ENCODE measurements around the gene ATP1A1.

Gene ATP1A1

DNA sequence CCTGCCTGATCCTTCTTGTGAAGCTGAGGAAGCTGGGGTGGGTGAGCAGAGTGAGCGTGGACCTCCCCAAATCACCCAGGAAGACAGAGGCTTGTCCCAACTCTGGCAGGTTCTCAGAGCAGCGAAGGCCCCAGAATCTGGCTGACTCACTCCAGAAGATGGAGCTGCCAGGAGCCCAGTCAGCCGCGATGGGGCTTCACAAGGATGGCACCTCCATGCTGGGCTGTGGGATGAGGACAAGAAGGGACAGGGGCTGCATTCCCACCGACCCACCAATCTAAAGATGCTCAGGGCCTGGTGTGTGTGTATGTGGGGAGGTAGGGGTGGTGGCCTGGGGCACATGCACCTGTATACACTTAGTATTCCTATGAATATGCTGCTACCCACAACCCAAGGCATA lies 52.9 kb downstream of the ATP1A1 start:
- no peak overlapping the region for H3K14ac ChIP-seq (ENCODE audit: low read length)
- no peak overlapping the region for H4K8ac ChIP-seq (ENCODE audit: low read depth, low read length)
- H3K4ac ChIP-seq (ENCODE audit: low read length) = no peak overlapping the region
- no peak overlapping the region for H3K27ac ChIP-seq (replicated peaks; ENCODE audit: low read length)
- no peaks in the 10 kb centered on the region for H3K9me3 ChIP-seq (replicated peaks in 1 of 2; ENCODE audit: control insufficient read depth in 2 of 2, insufficient read depth in 1 of 2, low read depth in 1 of 2, low read length in 2 of 2)
- H2AFZ ChIP-seq (ENCODE audit: low read length) = no peak overlapping the region
- H2BK5ac ChIP-seq (ENCODE audit: low read length) = no peak overlapping the region
- no peak overlapping the region for H3K9ac ChIP-seq (ENCODE audit: low read depth, low read length, poor library complexity)
- H4K91ac ChIP-seq (ENCODE audit: low read depth, low read length, poor library complexity) = no peak overlapping the region
- DNase-seq (ENCODE audit: low spot score) = no peak
- H2BK12ac ChIP-seq (ENCODE audit: low read length) = no peak overlapping the region
- H3K23ac ChIP-seq (ENCODE audit: low read depth, low read length, poor library complexity) = no peak overlapping the region
- H3K79me1 ChIP-seq (ENCODE audit: low read depth, low read length) = no peaks in the 10 kb centered on the region
- H3K18ac ChIP-seq (ENCODE audit: low read length) = no peak overlapping the region
- H2BK120ac ChIP-seq (ENCODE audit: low read depth, low read length) = no peak overlapping the region
- H3K27me3 ChIP-seq (ENCODE audit: control insufficient read depth in 3 of 3, insufficient read depth in 3 of 3, low read depth in 1 of 3, low read length in 3 of 3) = peaks cover 0 to 43% (median 0%) of the 10 kb centered on the region in 3 experiments
- no peak overlapping the region for H2BK15ac ChIP-seq (ENCODE audit: low read length)
- H3K4me1 ChIP-seq (ENCODE audit: control insufficient read depth in 2 of 2, insufficient read depth in 1 of 2, low read depth in 1 of 2, low read length in 2 of 2) = no peaks in the 10 kb centered on the region
- no peaks in the 10 kb centered on the region for H3K36me3 ChIP-seq (replicated peaks in 1 of 2; ENCODE audit: control insufficient read depth in 2 of 2, insufficient read depth in 2 of 2, low read length in 2 of 2)
- H2AK5ac ChIP-seq (ENCODE audit: low read depth, low read length) = no peak overlapping the region
- no CpG with 5 or more reads among the region's 5 CpGs for WGBS, 2 donors (ENCODE audit: extremely low coverage in 2 of 2, insufficient read length in 2 of 2, insufficient replicate concordance in 1 of 2)
- H3K4me3 ChIP-seq (ENCODE audit: low read length in 2 of 2) = no peak overlapping the region
- H3K4me2 ChIP-seq (ENCODE audit: insufficient read depth, low read length, poor library complexity, severe bottlenecking) = no peak overlapping the region

- Histone ChIP-seq H3K9ac (ENCODE audit: low read depth, low read length, poor library complexity) (no peak overlapping the region), H3K79me1 (ENCODE audit: low read depth, low read length) (no peaks in the 10 kb centered on the region), H3K23ac (ENCODE audit: low read depth, low read length, poor library complexity) (no peak overlapping the region), H3K18ac (ENCODE audit: low read length) (no peak overlapping the region), H2BK120ac (ENCODE audit: low read depth, low read length) (no peak overlapping the region), H2BK15ac (ENCODE audit: low read length) (no peak overlapping the region), H3K9me3 (replicated peaks in 1 of 2; ENCODE audit: control insufficient read depth in 2 of 2, insufficient read depth in 1 of 2, low read depth in 1 of 2, low read length in 2 of 2) (no peaks in the 10 kb centered on the region), H2AK5ac (ENCODE audit: low read depth, low read length) (no peak overlapping the region), H2AFZ (ENCODE audit: low read length) (no peak overlapping the region), H3K4ac (ENCODE audit: low read length) (no peak overlapping the region), H3K4me3 (ENCODE audit: low read length in 2 of 2) (no peak overlapping the region), H3K4me1 (ENCODE audit: control insufficient read depth in 2 of 2, insufficient read depth in 1 of 2, low read depth in 1 of 2, low read length in 2 of 2) (no peaks in the 10 kb centered on the region), H3K4me2 (ENCODE audit: insufficient read depth, low read length, poor library complexity, severe bottlenecking) (no peak overlapping the region), H3K14ac (ENCODE audit: low read length) (no peak overlapping the region), H4K8ac (ENCODE audit: low read depth, low read length) (no peak overlapping the region), H4K91ac (ENCODE audit: low read depth, low read length, poor library complexity) (no peak overlapping the region), H2BK5ac (ENCODE audit: low read length) (no peak overlapping the region), H3K27me3 (ENCODE audit: control insufficient read depth in 3 of 3, insufficient read depth in 3 of 3, low read depth in 1 of 3, low read length in 3 of 3) (peaks cover 0 to 39% (median 0%) of the 10 kb centered on the region in 3 experiments), H3K36me3 (replicated peaks in 1 of 2; ENCODE audit: control insufficient read depth in 2 of 2, insufficient read depth in 2 of 2, low read length in 2 of 2) (no peaks in the 10 kb centered on the region), H2BK12ac (ENCODE audit: low read length) (no peak overlapping the region), H3K27ac (replicated peaks; ENCODE audit: low read length) (no peak overlapping the region)
- WGBS, 2 donors (ENCODE audit: extremely low coverage in 2 of 2, insufficient read length in 2 of 2, insufficient replicate concordance in 1 of 2) = no CpG with 5 or more reads among the region's 9 CpGs
- no peak for DNase-seq (ENCODE audit: low spot score)
Observed at GRCh38 chr1:116426401-116426800, 53.4 kb downstream of the ATP1A1 start.

- H3K9ac ChIP-seq (ENCODE audit: low read depth, low read length, poor library complexity) = no peak overlapping the region
- no peak overlapping the region for H2AK5ac ChIP-seq (ENCODE audit: low read depth, low read length)
- no peak overlapping the region for H3K4ac ChIP-seq (ENCODE audit: low read length)
- no peak overlapping the region for H4K91ac ChIP-seq (ENCODE audit: low read depth, low read length, poor library complexity)
- H4K8ac ChIP-seq (ENCODE audit: low read depth, low read length) = no peak overlapping the region
- no peak for DNase-seq (ENCODE audit: low spot score)
- H2AFZ ChIP-seq (ENCODE audit: low read length) = no peak overlapping the region
- no peak overlapping the region for H2BK12ac ChIP-seq (ENCODE audit: low read length)
- no peak overlapping the region for H3K4me3 ChIP-seq (ENCODE audit: low read length in 2 of 2)
- H3K36me3 ChIP-seq (replicated peaks in 1 of 2; ENCODE audit: control insufficient read depth in 2 of 2, insufficient read depth in 2 of 2, low read length in 2 of 2) = no peaks in the 10 kb centered on the region
- no peak overlapping the region for H3K14ac ChIP-seq (ENCODE audit: low read length)
- no peak overlapping the region for H3K27ac ChIP-seq (replicated peaks; ENCODE audit: low read length)
- peaks cover 0 to 31% (median 0%) of the 10 kb centered on the region in 3 experiments for H3K27me3 ChIP-seq (ENCODE audit: control insufficient read depth in 3 of 3, insufficient read depth in 3 of 3, low read depth in 1 of 3, low read length in 3 of 3)
- peaks cover 0 to 5% of the 10 kb centered on the region in 2 donors for H3K4me1 ChIP-seq (ENCODE audit: control insufficient read depth in 2 of 2, insufficient read depth in 1 of 2, low read depth in 1 of 2, low read length in 2 of 2)
- H2BK120ac ChIP-seq (ENCODE audit: low read depth, low read length) = no peak overlapping the region
- no peaks in the 10 kb centered on the region for H3K9me3 ChIP-seq (replicated peaks in 1 of 2; ENCODE audit: control insufficient read depth in 2 of 2, insufficient read depth in 1 of 2, low read depth in 1 of 2, low read length in 2 of 2)
- no CpG with 5 or more reads among the region's 6 CpGs for WGBS, 2 donors (ENCODE audit: extremely low coverage in 2 of 2, insufficient read length in 2 of 2, insufficient replicate concordance in 1 of 2)
- no peak overlapping the region for H3K18ac ChIP-seq (ENCODE audit: low read length)
- H2BK5ac ChIP-seq (ENCODE audit: low read length) = no peak overlapping the region
- H2BK15ac ChIP-seq (ENCODE audit: low read length) = no peak overlapping the region
- peak overlapping the region; percentile 27 for H3K4me2 ChIP-seq (ENCODE audit: insufficient read depth, low read length, poor library complexity, severe bottlenecking)
- H3K79me1 ChIP-seq (ENCODE audit: low read depth, low read length) = no peaks in the 10 kb centered on the region
- H3K23ac ChIP-seq (ENCODE audit: low read depth, low read length, poor library complexity) = no peak overlapping the region
Observed at GRCh38 chr1:116428576-116428975, 55.5 kb downstream of the ATP1A1 start.

- no peak overlapping the region for H3K27ac ChIP-seq (replicated peaks; ENCODE audit: low read length)
- H3K4me2 ChIP-seq (ENCODE audit: insufficient read depth, low read length, poor library complexity, severe bottlenecking) = no peak overlapping the region
- H3K23ac ChIP-seq (ENCODE audit: low read depth, low read length, poor library complexity) = no peak overlapping the region
- H4K8ac ChIP-seq (ENCODE audit: low read depth, low read length) = no peak overlapping the region
- peaks cover 0 to 25% (median 0%) of the 10 kb centered on the region in 3 experiments for H3K27me3 ChIP-seq (ENCODE audit: control insufficient read depth in 3 of 3, insufficient read depth in 3 of 3, low read depth in 1 of 3, low read length in 3 of 3)
- no peak overlapping the region for H2AFZ ChIP-seq (ENCODE audit: low read length)
- no peaks in the 10 kb centered on the region for H3K9me3 ChIP-seq (replicated peaks in 1 of 2; ENCODE audit: control insufficient read depth in 2 of 2, insufficient read depth in 1 of 2, low read depth in 1 of 2, low read length in 2 of 2)
- DNase-seq (ENCODE audit: low spot score) = no peak
- H3K9ac ChIP-seq (ENCODE audit: low read depth, low read length, poor library complexity) = no peak overlapping the region
- H3K79me1 ChIP-seq (ENCODE audit: low read depth, low read length) = no peaks in the 10 kb centered on the region
- H3K36me3 ChIP-seq (replicated peaks in 1 of 2; ENCODE audit: control insufficient read depth in 2 of 2, insufficient read depth in 2 of 2, low read length in 2 of 2) = no peaks in the 10 kb centered on the region
- peaks cover 0 to 7% of the 10 kb centered on the region in 2 donors for H3K4me1 ChIP-seq (ENCODE audit: control insufficient read depth in 2 of 2, insufficient read depth in 1 of 2, low read depth in 1 of 2, low read length in 2 of 2)
- H2BK5ac ChIP-seq (ENCODE audit: low read length) = no peak overlapping the region
- H2AK5ac ChIP-seq (ENCODE audit: low read depth, low read length) = no peak overlapping the region
- peak overlapping the region in 1 of 2 donors; percentile 32 for H3K4me3 ChIP-seq (ENCODE audit: low read length in 2 of 2)
- no peak overlapping the region for H3K18ac ChIP-seq (ENCODE audit: low read length)
- H4K91ac ChIP-seq (ENCODE audit: low read depth, low read length, poor library complexity) = no peak overlapping the region
- no peak overlapping the region for H2BK12ac ChIP-seq (ENCODE audit: low read length)
- no peak overlapping the region for H3K14ac ChIP-seq (ENCODE audit: low read length)
- no CpG with 5 or more reads among the region's 2 CpGs for whole genome bisulfite sequencing, 2 donors (ENCODE audit: extremely low coverage in 2 of 2, insufficient read length in 2 of 2, insufficient replicate concordance in 1 of 2)
- H2BK120ac ChIP-seq (ENCODE audit: low read depth, low read length) = no peak overlapping the region
- no peak overlapping the region for H3K4ac ChIP-seq (ENCODE audit: low read length)
- H2BK15ac ChIP-seq (ENCODE audit: low read length) = no peak overlapping the region
Observed at GRCh38 chr1:116429821-116430374, 56.9 kb downstream of the ATP1A1 start.
